NT2/D1 (cell line): ENCODE results near the gene TIPARP.

Source experiments
- SUZ12 ChIP-seq: IDR thresholded peaks from 2 replicates; pipeline ENCODE4 v1.6.1; 2011; ENCODE audit not compliant: insufficient read length, insufficient read depth; ENCODE audit errors: extremely low read depth
- YY1 ChIP-seq: IDR thresholded peaks from 2 replicates; pipeline ENCODE4 v1.6.1; 2011; ENCODE audit not compliant: insufficient read length, insufficient read depth
- ZNF274 ChIP-seq: IDR thresholded peaks from 2 replicates; pipeline ENCODE4 v1.6.1; 2011; ENCODE audit warnings: mild to moderate bottlenecking, low read depth, low read length

- TF ChIP-seq YY1: no peak
- TF ChIP-seq ZNF274: no peak
- no peak for TF ChIP-seq SUZ12
Measured at GRCh38 chr3:156688632-156689452, 14.5 kb downstream of the TIPARP start.
